Activated CD4-positive, alpha-beta T cell treated with anti-CD3 and anti-CD28 coated beads, Interleukin-2, amount 50 U/mL, for 4 hours (primary cell): ENCODE data around the gene MYL12A.
A peak's percentile ranks its signal among the peaks of the same experiment; 100 is the strongest.

Experiments
- DNase-seq, 2 experiments: peaks; one replicate each; pipeline ENCODE4 v3.0.0-alpha.2; 2020

The MYL12A gene

GRCh38 chr18:3225588-3225987 lies 22.0 kb upstream of the MYL12A start:
- no peak for DNase-seq

- DNase-seq: no peak
Measured at GRCh38 chr18:3226048-3226447, 21.6 kb upstream of the MYL12A start.

- DNase-seq: no peak
Measured at GRCh38 chr18:3230401-3231334, 16.9 kb upstream of the MYL12A start.

- DNase-seq: no peak
Measured at GRCh38 chr18:3233004-3233403, 14.6 kb upstream of the MYL12A start.

GRCh38 chr18:3233433-3234168 lies 14.0 kb upstream of the MYL12A start:
- no peak for DNase-seq

GRCh38 chr18:3234457-3234856 lies 13.1 kb upstream of the MYL12A start:
- no peak for DNase-seq

- DNase-seq: no peak
Measured at GRCh38 chr18:3235846-3236245, 11.8 kb upstream of the MYL12A start.

GRCh38 chr18:3236470-3236869 lies 11.1 kb upstream of the MYL12A start:
- DNase-seq: no peak

GRCh38 chr18:3238742-3239141 lies 8.9 kb upstream of the MYL12A start:
- no peak for DNase-seq

GRCh38 chr18:3245185-3245564 lies 2.4 kb upstream of the MYL12A start:
- no peak for DNase-seq

GRCh38 chr18:3245853-3246634 lies 1.6 kb upstream of the MYL12A start:
- DNase-seq: peak; percentile 71 to 74

GRCh38 chr18:3246635-3247239 lies 864 bp upstream of the MYL12A start:
- DNase-seq: no peak

GRCh38 chr18:3248062-3248657 lies 559 bp downstream of the MYL12A start:
- DNase-seq: no peak

GRCh38 chr18:3248658-3249359 lies 1.2 kb downstream of the MYL12A start:
- DNase-seq: no peak

- DNase-seq: no peak
Measured at GRCh38 chr18:3250237-3251107, 2.9 kb downstream of the MYL12A start.

- DNase-seq: no peak
Measured at GRCh38 chr18:3251249-3251962, 3.8 kb downstream of the MYL12A start.

GRCh38 chr18:3251963-3252277 lies 4.3 kb downstream of the MYL12A start:
- no peak for DNase-seq

GRCh38 chr18:3252843-3253242 lies 5.2 kb downstream of the MYL12A start:
- DNase-seq: no peak

GRCh38 chr18:3254725-3255124 lies 7.1 kb downstream of the MYL12A start:
- no peak for DNase-seq

GRCh38 chr18:3255611-3256165 lies 8.1 kb downstream of the MYL12A start:
- DNase-seq: no peak
